ENCODE results near the gene HMGA1.
A peak's percentile ranks its signal among the peaks of the same experiment; 100 is the strongest.

Gene HMGA1

GRCh38 chr6:34225551-34225950, 11.1 kb upstream of the HMGA1 start:
- DNase-seq = no peak

DNA sequence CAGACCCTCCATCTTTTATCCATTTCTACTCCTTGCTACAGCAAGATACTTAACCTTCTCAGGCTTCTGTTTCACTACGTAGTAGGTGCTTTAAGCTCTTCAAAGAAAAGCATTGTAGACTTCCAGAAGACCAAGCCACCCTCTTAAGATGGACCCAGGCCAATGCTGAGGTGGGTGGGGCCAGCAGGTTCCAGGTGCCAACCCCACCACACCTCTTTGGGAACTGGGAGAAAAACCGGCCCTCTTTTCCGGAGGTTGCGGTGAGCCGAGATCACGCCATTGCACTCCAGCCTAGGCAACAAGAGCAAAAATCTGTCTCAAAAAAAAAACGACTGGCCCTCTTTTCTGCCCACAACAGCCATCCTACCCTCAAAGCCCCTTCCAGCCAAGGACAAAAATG, 10.6 kb upstream of the HMGA1 start:
- no peak for DNase-seq

GRCh38 chr6:34226731-34227586, 9.7 kb upstream of the HMGA1 start:
- DNase-seq = no peak

GRCh38 chr6:34227761-34228421, 8.8 kb upstream of the HMGA1 start:
- DNase-seq = no peak

GRCh38 chr6:34229877-34230276, 6.8 kb upstream of the HMGA1 start:
- DNase-seq = no peak

DNA sequence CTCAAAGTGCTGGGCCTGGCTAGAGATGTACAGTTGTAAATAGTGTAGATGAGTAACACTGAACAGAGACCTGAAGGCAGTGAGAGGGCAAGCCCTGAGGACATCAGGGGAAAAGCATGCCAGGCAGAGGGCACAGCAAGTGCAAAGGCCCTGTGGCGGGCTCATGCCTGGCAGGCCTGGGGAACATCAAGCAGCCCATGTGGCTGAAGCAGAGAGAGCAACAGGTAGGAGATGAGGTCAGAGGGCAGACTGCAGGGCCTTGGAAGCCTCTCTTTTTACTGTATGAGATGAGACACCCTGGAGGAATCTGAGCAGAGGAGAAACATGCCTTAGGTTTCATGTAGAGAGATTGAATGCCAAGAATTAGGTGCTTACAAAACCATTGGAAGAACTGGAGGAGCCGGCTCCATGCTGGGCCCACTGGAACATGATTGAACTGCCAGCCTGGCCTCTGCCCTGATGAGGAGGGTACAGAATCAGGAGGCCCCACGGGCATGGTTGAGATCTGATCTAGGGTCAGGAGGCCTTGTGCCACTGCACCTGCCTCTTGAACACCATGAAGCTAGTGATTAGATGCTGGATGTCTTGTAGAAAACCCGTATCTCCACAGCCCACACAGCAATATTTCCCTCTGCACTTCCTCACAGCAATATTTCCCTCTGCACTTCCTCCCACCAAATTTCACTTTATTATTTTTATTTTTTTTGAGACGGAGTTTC, 5.9 kb upstream of the HMGA1 start:
- DNase-seq = no peak

DNA sequence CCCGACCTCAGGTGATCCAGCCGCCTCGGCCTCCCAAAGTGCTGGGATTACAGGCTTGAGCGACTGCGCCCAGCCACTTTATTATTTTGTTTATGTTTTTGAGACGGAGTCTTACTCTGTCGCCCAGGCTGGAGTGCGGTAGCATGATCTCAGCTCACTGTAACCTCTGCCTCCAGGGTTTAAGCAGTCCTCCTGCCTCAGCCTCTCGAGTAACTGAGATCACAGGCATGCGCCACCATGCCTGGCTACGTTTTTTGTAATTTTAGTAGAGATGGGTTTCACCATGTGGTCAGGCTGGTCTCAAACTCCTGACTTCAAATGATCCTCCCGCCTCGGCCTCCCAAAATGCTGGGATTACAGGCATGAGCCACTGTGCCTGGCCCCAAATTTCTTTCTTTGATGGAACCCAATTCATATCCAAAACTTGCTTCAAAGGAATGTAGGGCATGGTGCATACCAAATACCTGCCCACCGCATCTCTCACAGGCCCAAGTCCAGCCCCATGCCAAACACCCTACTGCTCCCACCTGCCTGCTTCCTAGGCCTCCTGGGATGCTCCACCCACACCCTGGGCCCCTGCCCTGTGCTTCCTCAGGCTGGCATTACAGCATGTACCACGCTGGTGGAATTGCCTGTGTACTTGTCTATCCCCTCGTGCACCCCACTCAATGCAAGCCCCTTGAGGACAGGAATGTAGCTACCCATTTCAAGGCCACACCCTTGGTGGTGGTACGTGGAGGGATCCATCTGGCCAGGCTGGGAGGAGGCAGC, 4.9 kb upstream of the HMGA1 start:
- no peak for DNase-seq

DNA sequence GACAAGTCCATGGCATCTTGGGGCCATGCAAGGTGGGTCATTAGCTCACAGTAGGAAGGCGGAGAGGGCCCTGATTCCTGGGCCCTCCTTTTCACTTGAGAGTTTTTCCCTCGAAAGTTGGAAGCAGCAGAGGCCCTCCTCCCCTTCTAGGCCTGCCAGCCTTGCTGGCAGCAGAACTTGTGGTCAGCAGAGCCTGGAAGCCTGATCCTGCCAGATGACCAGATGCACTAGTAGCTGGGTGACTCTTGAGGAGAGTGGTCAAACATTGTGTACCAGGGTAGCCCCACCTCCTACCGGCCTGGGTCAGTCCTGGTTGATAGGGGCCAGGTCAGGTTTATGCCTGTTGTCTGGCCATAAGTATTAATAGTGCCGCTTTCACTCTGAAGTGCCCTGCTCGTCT, 3.8 kb upstream of the HMGA1 start:
- no peak for DNase-seq

DNA sequence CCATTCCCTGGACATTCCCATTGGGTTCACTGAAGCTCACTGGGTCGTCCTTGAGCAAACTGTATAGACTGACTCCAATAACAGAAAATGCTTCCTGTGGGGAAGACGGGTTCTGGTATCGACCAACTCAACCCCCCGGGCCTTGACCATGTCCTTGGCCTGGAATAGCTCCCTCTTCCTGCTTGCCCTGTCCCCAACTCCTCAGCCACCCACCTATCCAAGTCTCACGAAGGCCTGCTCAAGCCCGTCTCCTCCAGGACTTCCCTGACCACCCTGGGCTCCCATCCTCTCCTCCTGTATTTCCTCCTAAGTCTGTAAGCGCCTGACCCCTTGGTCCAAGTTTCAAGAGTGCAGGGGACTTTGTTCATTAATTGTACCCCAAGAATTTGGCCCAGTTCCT, 2.8 kb upstream of the HMGA1 start:
- DNase-seq = no peak

DNA sequence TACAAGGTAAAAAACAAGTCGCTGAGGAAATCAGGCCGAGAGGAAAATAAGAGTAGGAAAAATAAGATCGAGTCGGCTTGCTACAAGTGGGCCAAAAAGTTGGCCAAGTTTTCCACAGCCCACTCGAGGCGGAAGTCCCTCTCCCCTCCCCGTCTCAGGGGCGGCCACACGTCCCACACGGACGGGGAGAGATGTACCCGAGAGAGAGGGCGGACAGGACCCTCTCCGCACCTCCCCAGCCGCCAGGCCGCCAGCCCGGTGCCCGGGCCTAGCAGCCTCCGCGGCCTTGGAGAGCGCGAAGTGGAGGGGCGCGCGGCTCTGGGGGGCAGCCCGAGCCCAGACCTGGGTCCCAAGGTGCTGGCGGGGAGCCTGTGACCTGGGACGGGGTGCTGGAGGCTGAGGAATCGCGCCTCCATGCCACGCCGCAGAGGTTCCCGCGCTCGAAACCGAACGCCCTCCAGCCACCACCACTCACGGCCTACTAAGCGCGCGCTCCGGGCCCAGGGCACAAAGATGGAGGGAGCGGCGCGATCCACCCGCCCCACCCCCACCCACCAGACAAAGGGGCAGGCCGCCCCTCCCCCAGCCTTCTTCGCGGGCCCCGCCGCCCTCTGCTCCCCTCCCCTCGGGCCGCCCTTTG, 1.9 kb upstream of the HMGA1 start:
- no peak for DNase-seq

- no peak for DNase-seq
These were observed 1.2 kb upstream of the HMGA1 start for GRCh38 chr6:34235307-34236130.

DNA sequence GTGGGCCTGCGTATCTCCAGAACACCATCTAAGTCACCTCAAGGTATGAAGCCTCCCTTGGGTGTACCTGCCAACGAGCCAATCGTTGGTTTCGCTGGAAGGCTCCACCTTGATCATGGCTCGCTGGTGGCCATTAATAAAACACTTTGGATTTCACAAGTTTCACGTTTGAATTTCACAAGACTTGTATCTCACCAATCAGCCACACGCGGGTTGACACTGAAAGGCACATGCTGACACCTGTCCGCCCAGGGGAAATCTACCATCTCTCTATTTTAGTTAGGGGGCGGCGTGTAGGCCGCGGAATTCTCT, 586 bp upstream of the HMGA1 start:
- peak; percentile 41 for DNase-seq

DNA sequence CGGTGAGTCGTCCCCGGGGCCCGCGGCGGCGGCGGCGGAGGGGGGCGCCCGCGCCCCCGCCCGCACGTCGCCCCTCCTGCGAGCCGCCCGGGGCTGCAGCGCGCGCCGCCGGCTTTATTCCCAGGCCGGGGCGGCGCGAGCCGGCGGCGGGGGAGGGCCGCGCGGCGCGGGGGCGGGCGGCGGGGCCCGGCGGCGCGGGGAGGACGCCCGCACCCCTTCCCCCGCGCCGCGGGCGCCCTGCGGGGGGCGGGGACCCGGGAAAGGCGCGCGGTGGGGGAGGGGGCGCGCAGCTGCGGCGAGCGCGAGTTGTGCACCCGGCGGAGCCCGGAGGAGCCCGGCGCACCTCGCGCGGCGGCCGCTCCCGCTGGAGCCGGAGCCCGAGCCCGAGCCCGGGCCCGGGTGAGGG, 646 bp downstream of the HMGA1 start:
- DNase-seq = no peak

- DNase-seq = peak; percentile 33
These were observed 1.3 kb downstream of the HMGA1 start for GRCh38 chr6:34237722-34238584.

GRCh38 chr6:34238585-34239499, 2.2 kb downstream of the HMGA1 start:
- no peak for DNase-seq

DNA sequence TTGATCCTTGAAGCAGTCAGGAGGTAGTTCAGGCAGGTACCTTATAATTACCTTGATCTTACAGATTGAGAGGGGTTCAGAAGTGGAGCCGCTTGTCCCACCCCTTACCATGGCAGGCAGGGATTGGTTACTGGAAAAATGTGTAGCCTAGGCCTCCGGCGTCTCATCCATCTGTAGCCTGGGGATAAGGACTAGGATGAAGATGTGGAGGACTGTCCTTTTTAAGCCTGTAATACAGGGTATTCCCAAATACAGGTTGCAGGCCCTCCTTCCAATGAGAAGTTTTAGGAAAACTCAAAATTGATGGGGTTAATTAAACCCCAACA, 2.8 kb downstream of the HMGA1 start:
- DNase-seq = no peak

- no peak for DNase-seq
These were observed 3.2 kb downstream of the HMGA1 start for GRCh38 chr6:34239893-34240292.

DNA sequence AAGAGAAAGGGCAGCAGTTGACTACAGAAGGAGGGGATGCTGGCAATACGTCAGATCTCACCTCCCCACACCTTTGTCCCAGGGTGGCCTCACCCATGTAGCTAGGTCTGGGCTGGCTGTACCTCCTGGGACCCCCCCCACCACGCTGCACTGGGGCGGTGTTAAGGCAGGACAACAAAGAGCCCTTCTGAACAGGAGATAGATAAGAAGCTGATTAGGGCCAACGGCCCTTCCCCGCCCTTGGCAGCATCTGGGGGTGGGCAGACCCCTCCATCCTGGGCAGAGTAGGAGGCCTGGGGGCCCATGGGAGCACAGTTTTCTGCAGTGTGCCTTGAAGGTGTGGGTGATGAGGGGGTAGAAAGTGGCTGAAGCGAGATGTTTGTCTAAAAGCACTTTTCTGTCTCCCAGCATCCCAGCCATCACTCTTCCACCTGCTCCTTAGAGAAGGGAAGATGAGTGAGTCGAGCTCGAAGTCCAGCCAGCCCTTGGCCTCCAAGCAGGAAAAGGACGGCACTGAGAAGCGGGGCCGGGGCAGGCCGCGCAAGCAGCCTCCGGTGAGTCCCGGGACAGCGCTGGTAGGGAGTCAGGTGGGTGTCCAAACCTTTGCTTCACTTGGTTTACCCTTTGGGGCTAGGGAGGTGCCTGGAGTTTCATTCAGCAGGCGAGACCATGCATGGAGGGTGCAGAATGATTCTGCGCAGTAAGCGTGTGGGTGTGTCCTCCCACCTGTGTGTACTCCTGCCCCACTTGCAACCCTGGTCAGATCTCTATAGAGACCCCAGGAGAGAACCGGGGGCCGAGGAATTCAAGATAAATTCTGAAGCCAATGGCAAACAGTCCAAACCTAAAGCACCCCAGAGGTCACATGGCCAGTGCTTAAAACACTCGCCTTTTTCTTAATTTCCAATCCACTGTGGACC, 3.9 kb downstream of the HMGA1 start:
- no peak for DNase-seq
